Measurements from ENCODE around the gene DPP10.

GRCh38 chr2:115460008-115460407 lies 1017.6 kb downstream of the DPP10 start:
- no peak for TF ChIP-seq CTCF (IDR thresholded peaks at IDR 0.05)
- no peak for TF ChIP-seq EP300 (IDR thresholded peaks at IDR 0.05)
- TF ChIP-seq POLR2A (IDR thresholded peaks at IDR 0.05; ENCODE audit: low read depth): no peak

All from esophagus muscularis mucosa (tissue), 4 donors.